Neural progenitor cell (in vitro differentiated cells): Measurements from ENCODE around the gene OR2H2. TPM values are rescaled to one million over a fixed set of nuclear protein-coding genes. Genes with fewer than 3 reads are reported as not detected.

Source experiments
- DNase-seq: peaks from one replicate; pipeline ENCODE4 v3.0.0-alpha.2; 2016; ENCODE audit warnings: low spot score
- H2AFZ ChIP-seq: fragments of 200-600 bp; sonication (generic); replicated peaks from 2 replicates; pipeline ENCODE4 v1.6.1; 2016; ENCODE audit warnings: antibody characterized with exemption
- H3F3A ChIP-seq: fragments of 200-600 bp; sonication (generic); 2 replicates; pipeline ENCODE4 v1.6.1; 2016; ENCODE audit warnings: antibody characterized with exemption, low read depth
- H3K27ac ChIP-seq: fragments of 200-600 bp; sonication (generic); 2 replicates; pipeline ENCODE4 v1.5.1; 2016; ENCODE audit warnings: mild to moderate bottlenecking
- H3K27me3 ChIP-seq: fragments of 200-600 bp; sonication (generic); 2 replicates; pipeline ENCODE4 v1.6.1; 2016; ENCODE audit warnings: mild to moderate bottlenecking, moderate library complexity
- H3K36me3 ChIP-seq: fragments of 200-600 bp; sonication (generic); 2 replicates; pipeline ENCODE4 v1.5.1; 2016
- H3K4me1 ChIP-seq: fragments of 200-600 bp; sonication (generic); 2 replicates; pipeline ENCODE4 v1.6.1; 2016; ENCODE audit warnings: mixed run types
- H3K4me2 ChIP-seq: fragments of 200-600 bp; sonication (generic); 2 replicates; pipeline ENCODE4 v1.6.1; 2016
- H3K4me3 ChIP-seq: fragments of 200-600 bp; sonication (generic); 2 replicates; pipeline ENCODE4 v1.5.1; 2016
- H3K79me2 ChIP-seq: fragments of 200-600 bp; sonication (generic); 2 replicates; pipeline ENCODE4 v1.6.1; 2016; ENCODE audit warnings: low read depth
- H3K9ac ChIP-seq: fragments of 200-600 bp; sonication (generic); 2 replicates; pipeline ENCODE4 v1.6.1; 2016
- H3K9me3 ChIP-seq: fragments of 200-600 bp; sonication (generic); 2 replicates; pipeline ENCODE4 v1.5.1; 2016; ENCODE audit warnings: low read depth
- H4K20me1 ChIP-seq: fragments of 200-600 bp; sonication (generic); 2 replicates; pipeline ENCODE4 v1.6.1; 2016; ENCODE audit warnings: low read depth
- H3K27ac Mint-ChIP-seq: 3 replicates; pipeline ENCODE4 v1.8.0; 2021; ENCODE audit warnings: mixed read lengths
- H3K27me3 Mint-ChIP-seq: 2 replicates; pipeline ENCODE4 v1.8.0; 2022; ENCODE audit warnings: low read depth, mild to moderate bottlenecking, inconsistent platforms, moderate library complexity, mixed read lengths; ENCODE audit not compliant: insufficient read depth
- H3K36me3 Mint-ChIP-seq: 3 replicates; pipeline ENCODE4 v1.8.0; 2021; ENCODE audit warnings: mixed read lengths
- H3K4me1 Mint-ChIP-seq: 3 replicates; pipeline ENCODE4 v1.8.0; 2021; ENCODE audit warnings: mixed read lengths
- H3K4me3 Mint-ChIP-seq: 3 replicates; pipeline ENCODE4 v1.8.0; 2021; ENCODE audit warnings: mild to moderate bottlenecking, moderate library complexity, mixed read lengths
- H3K9me3 Mint-ChIP-seq: 3 replicates; pipeline ENCODE4 v1.8.0; 2020; ENCODE audit warnings: mixed read lengths
- CTCF ChIP-seq: fragments of 200-600 bp; sonication (generic); IDR thresholded peaks from 2 replicates; pipeline ENCODE4 v1.5.1; 2017; ENCODE audit warnings: antibody characterized with exemption, mild to moderate bottlenecking
- EZH2 ChIP-seq: fragments of 200-600 bp; sonication (generic); IDR thresholded peaks from 2 replicates; pipeline ENCODE4 v1.6.1; 2017; ENCODE audit warnings: antibody characterized with exemption, mild to moderate bottlenecking, moderate library complexity
- EZH2phosphoT487 ChIP-seq: fragments of 200-600 bp; sonication (generic); IDR thresholded peaks from 2 replicates; pipeline ENCODE4 v1.6.1; 2017; ENCODE audit warnings: antibody characterized with exemption
- total RNA-seq: library from RNA; depleted of rRNA; stranded (reverse); fragments of >200 nt; gene quantifications from 2 replicates; pipeline ENCODE4 v1.2.3, GENCODE V29; 2015; ENCODE audit warnings: low replicate concordance

The OR2H2 gene
- total RNA-seq, 1 donor from 2014 or later = not detected

GRCh38 chr6:29629571-29629970, 44.6 kb downstream of the OR2H2 start:
- Mint-ChIP-seq H3K4me3 (peak overlapping the region; percentile 36), H3K9me3 (no peaks in the 10 kb centered on the region), H3K27ac (no peak overlapping the region), H3K4me1 (peaks cover 70% of the 10 kb centered on the region), H3K36me3 (no peaks in the 10 kb centered on the region), H3K27me3 (peaks cover 13% of the 10 kb centered on the region)
- Histone ChIP-seq H3F3A (peaks cover 77% of the 10 kb centered on the region), H3K4me2 (peak overlapping the region; percentile 97), H4K20me1 (peaks cover 62% of the 10 kb centered on the region), H3K9me3 (no peaks in the 10 kb centered on the region), H3K27me3 (peaks cover 34% of the 10 kb centered on the region), H3K4me1 (peaks cover 55% of the 10 kb centered on the region), H3K36me3 (no peaks in the 10 kb centered on the region), H3K4me3 (peak overlapping the region; percentile 96), H3K27ac (no peak overlapping the region), H3K9ac (no peak overlapping the region), H3K79me2 (peaks cover 36% of the 10 kb centered on the region), H2AFZ (no peak overlapping the region)
- DNase-seq = no peak
- no peak for TF ChIP-seq EZH2phosphoT487
- no peak for TF ChIP-seq EZH2
- TF ChIP-seq CTCF = no peak

- Histone ChIP-seq H3K9me3 (no peaks in the 10 kb centered on the region), H3K4me2 (peak overlapping the region; percentile 96), H4K20me1 (peaks cover 54% of the 10 kb centered on the region), H3K27ac (no peak overlapping the region), H3F3A (peaks cover 69% of the 10 kb centered on the region), H3K36me3 (no peaks in the 10 kb centered on the region), H3K9ac (no peak overlapping the region), H3K4me1 (peaks cover 49% of the 10 kb centered on the region), H2AFZ (no peak overlapping the region), H3K27me3 (peaks cover 34% of the 10 kb centered on the region), H3K79me2 (peaks cover 33% of the 10 kb centered on the region), H3K4me3 (peak overlapping the region; percentile 86)
- no peak for TF ChIP-seq CTCF
- no peak for TF ChIP-seq EZH2
- H3K36me3 Mint-ChIP-seq = no peaks in the 10 kb centered on the region
- H3K27me3 Mint-ChIP-seq = peaks cover 13% of the 10 kb centered on the region
- H3K4me1 Mint-ChIP-seq = peaks cover 64% of the 10 kb centered on the region
- H3K9me3 Mint-ChIP-seq = no peaks in the 10 kb centered on the region
- H3K4me3 Mint-ChIP-seq = peak overlapping the region; percentile 89
- no peak overlapping the region for H3K27ac Mint-ChIP-seq
- no peak for DNase-seq
These were observed 45.4 kb downstream of the OR2H2 start for GRCh38 chr6:29630315-29630714.

GRCh38 chr6:29631209-29631810, 46.4 kb downstream of the OR2H2 start:
- H3K4me1 Mint-ChIP-seq = peaks cover 54% of the 10 kb centered on the region
- peak; percentile 47 for DNase-seq

More at GRCh38 chr6:29631209-29631810, 46.4 kb downstream of the OR2H2 start:
- H3K9me3 ChIP-seq = no peaks in the 10 kb centered on the region
- peak overlapping the region; percentile 89 for H3K4me3 Mint-ChIP-seq
- H3K27ac Mint-ChIP-seq = no peak overlapping the region
- no peak overlapping the region for H3K27ac ChIP-seq
- no peaks in the 10 kb centered on the region for H3K9me3 Mint-ChIP-seq
- peaks cover 23% of the 10 kb centered on the region for H3K79me2 ChIP-seq
- H2AFZ ChIP-seq = no peak overlapping the region
- H3K36me3 Mint-ChIP-seq = no peaks in the 10 kb centered on the region
- no peak for TF ChIP-seq EZH2
- no peak for TF ChIP-seq EZH2phosphoT487
- TF ChIP-seq CTCF = no peak
- H3K4me2 ChIP-seq = peak overlapping the region; percentile 96
- H3F3A ChIP-seq = peaks cover 60% of the 10 kb centered on the region
- no peak overlapping the region for H3K9ac ChIP-seq
- H3K27me3 ChIP-seq = peaks cover 31% of the 10 kb centered on the region
- H3K36me3 ChIP-seq = no peaks in the 10 kb centered on the region
- peaks cover 44% of the 10 kb centered on the region for H4K20me1 ChIP-seq
- peaks cover 39% of the 10 kb centered on the region for H3K4me1 ChIP-seq
- H3K4me3 ChIP-seq = peak overlapping the region; percentile 86
- H3K27me3 Mint-ChIP-seq = peaks cover 18% of the 10 kb centered on the region
